IPS-18a (cell line): ENCODE results near the gene RBM38.

Source experiments
- H3K27ac ChIP-seq: one replicate; pipeline ENCODE4 v1.5.1; 2013; ENCODE audit warnings: low read length
- H3K27me3 ChIP-seq: one replicate; pipeline ENCODE4 v1.6.1; 2013; ENCODE audit warnings: mild to moderate bottlenecking, low read length; ENCODE audit not compliant: control insufficient read depth, insufficient read depth
- H3K36me3 ChIP-seq: one replicate; pipeline ENCODE4 v1.6.1; 2013; ENCODE audit warnings: low read depth, low read length; ENCODE audit not compliant: control insufficient read depth
- H3K4me1 ChIP-seq: one replicate; pipeline ENCODE4 v1.6.1; 2013; ENCODE audit warnings: low read depth, low read length; ENCODE audit not compliant: control insufficient read depth
- H3K4me3 ChIP-seq: one replicate; pipeline ENCODE4 v1.5.1; 2013; ENCODE audit warnings: low read length
- H3K9ac ChIP-seq: one replicate; pipeline ENCODE4 v1.6.1; 2013; ENCODE audit warnings: mild to moderate bottlenecking, low read length, moderate library complexity
- H3K9me3 ChIP-seq: one replicate; pipeline ENCODE4 v1.6.1; 2013; ENCODE audit warnings: low read depth, low read length; ENCODE audit not compliant: control insufficient read depth

RBM38 gene

GRCh38 chr20:57437267-57437666 lies 46.1 kb downstream of the RBM38 start:
- H3K27ac ChIP-seq = no peak overlapping the region
- H3K4me3 ChIP-seq = no peak overlapping the region
- H3K4me1 ChIP-seq = peaks cover 5% of the 10 kb centered on the region

GRCh38 chr20:57437672-57438330 lies 46.6 kb downstream of the RBM38 start:
- Histone ChIP-seq H3K27ac (no peak overlapping the region), H3K4me3 (no peak overlapping the region), H3K9me3 (no peaks in the 10 kb centered on the region), H3K36me3 (no peaks in the 10 kb centered on the region), H3K9ac (no peak overlapping the region), H3K27me3 (no peaks in the 10 kb centered on the region), H3K4me1 (peaks cover 5% of the 10 kb centered on the region)

More at GRCh38 chr20:57437267-57437666, 46.1 kb downstream of the RBM38 start:
- H3K36me3 ChIP-seq = no peaks in the 10 kb centered on the region
- no peak overlapping the region for H3K9ac ChIP-seq
- H3K27me3 ChIP-seq = no peaks in the 10 kb centered on the region
- no peaks in the 10 kb centered on the region for H3K9me3 ChIP-seq

- Histone ChIP-seq H3K4me1 (peaks cover 5% of the 10 kb centered on the region), H3K27me3 (no peaks in the 10 kb centered on the region), H3K36me3 (no peaks in the 10 kb centered on the region), H3K27ac (no peak overlapping the region), H3K9me3 (no peaks in the 10 kb centered on the region), H3K9ac (no peak overlapping the region), H3K4me3 (no peak overlapping the region)
Measured at GRCh38 chr20:57438552-57438951, 47.4 kb downstream of the RBM38 start.

- Histone ChIP-seq H3K27me3 (no peaks in the 10 kb centered on the region), H3K9me3 (no peaks in the 10 kb centered on the region), H3K27ac (no peak overlapping the region), H3K36me3 (no peaks in the 10 kb centered on the region), H3K4me3 (no peak overlapping the region), H3K4me1 (peaks cover 5% of the 10 kb centered on the region), H3K9ac (no peak overlapping the region)
Measured at GRCh38 chr20:57439432-57439831, 48.2 kb downstream of the RBM38 start.

GRCh38 chr20:57439993-57440392 lies 48.8 kb downstream of the RBM38 start:
- H3K9me3 ChIP-seq = no peaks in the 10 kb centered on the region
- H3K27ac ChIP-seq = no peak overlapping the region
- H3K4me1 ChIP-seq = peaks cover 5% of the 10 kb centered on the region
- no peak overlapping the region for H3K4me3 ChIP-seq
- no peak overlapping the region for H3K9ac ChIP-seq
- H3K27me3 ChIP-seq = no peaks in the 10 kb centered on the region
- no peaks in the 10 kb centered on the region for H3K36me3 ChIP-seq

GRCh38 chr20:57440678-57441509 lies 49.7 kb downstream of the RBM38 start:
- H3K27ac ChIP-seq = no peak overlapping the region
- H3K4me3 ChIP-seq = no peak overlapping the region
- H3K27me3 ChIP-seq = no peaks in the 10 kb centered on the region
- no peaks in the 10 kb centered on the region for H3K36me3 ChIP-seq
- no peaks in the 10 kb centered on the region for H3K4me1 ChIP-seq
- H3K9me3 ChIP-seq = no peaks in the 10 kb centered on the region
- H3K9ac ChIP-seq = no peak overlapping the region

GRCh38 chr20:57441510-57442154 lies 50.4 kb downstream of the RBM38 start:
- H3K4me3 ChIP-seq = no peak overlapping the region

GRCh38 chr20:57442158-57442887 lies 51.1 kb downstream of the RBM38 start:
- H3K9ac ChIP-seq = no peak overlapping the region
- no peaks in the 10 kb centered on the region for H3K9me3 ChIP-seq
- H3K4me3 ChIP-seq = no peak overlapping the region
- H3K27me3 ChIP-seq = no peaks in the 10 kb centered on the region
- H3K27ac ChIP-seq = no peak overlapping the region
- no peaks in the 10 kb centered on the region for H3K36me3 ChIP-seq
- H3K4me1 ChIP-seq = no peaks in the 10 kb centered on the region

More at GRCh38 chr20:57441510-57442154, 50.4 kb downstream of the RBM38 start:
- H3K9me3 ChIP-seq = no peaks in the 10 kb centered on the region
- H3K27me3 ChIP-seq = no peaks in the 10 kb centered on the region
- no peak overlapping the region for H3K27ac ChIP-seq
- no peak overlapping the region for H3K9ac ChIP-seq
- H3K4me1 ChIP-seq = no peaks in the 10 kb centered on the region
- no peaks in the 10 kb centered on the region for H3K36me3 ChIP-seq

- Histone ChIP-seq H3K9ac (no peak overlapping the region), H3K4me1 (no peaks in the 10 kb centered on the region), H3K9me3 (no peaks in the 10 kb centered on the region), H3K4me3 (no peak overlapping the region), H3K27ac (no peak overlapping the region), H3K27me3 (no peaks in the 10 kb centered on the region), H3K36me3 (no peaks in the 10 kb centered on the region)
Measured at GRCh38 chr20:57442888-57443239, 51.7 kb downstream of the RBM38 start.

GRCh38 chr20:57443349-57444265 lies 52.4 kb downstream of the RBM38 start:
- Histone ChIP-seq H3K27ac (no peak overlapping the region), H3K9me3 (no peaks in the 10 kb centered on the region), H3K4me3 (no peak overlapping the region), H3K9ac (no peak overlapping the region), H3K27me3 (no peaks in the 10 kb centered on the region), H3K36me3 (no peaks in the 10 kb centered on the region), H3K4me1 (no peaks in the 10 kb centered on the region)
